Thyroid gland (tissue), 4 donors: ENCODE data around the gene ZSWIM8.

Source experiments
- POLR2A ChIP-seq, 2 donors: fragments of 450-650 bp; IDR thresholded peaks; one replicate each; pipeline ENCODE4 v1.6.1; 2017; ENCODE audit warnings: antibody characterized with exemption in 2 of 2, mild to moderate bottlenecking in 2 of 2, moderate library complexity in 1 of 2
- TF ChIP-seq, protein P1 (sequence below), 6 experiments: fragments of 200-600 bp in 3 of 6; fragments of 450-650 bp in 3 of 6; sonication (generic) in 3 of 6; IDR thresholded peaks; one replicate each; pipeline ENCODE4 v1.5.1; 2016 to 2019; ENCODE audit warnings: antibody characterized with exemption in 6 of 6, mild to moderate bottlenecking in 2 of 6, inconsistent platforms in 1 of 6, moderate library complexity in 1 of 6

- TF ChIP-seq, protein P1, sequence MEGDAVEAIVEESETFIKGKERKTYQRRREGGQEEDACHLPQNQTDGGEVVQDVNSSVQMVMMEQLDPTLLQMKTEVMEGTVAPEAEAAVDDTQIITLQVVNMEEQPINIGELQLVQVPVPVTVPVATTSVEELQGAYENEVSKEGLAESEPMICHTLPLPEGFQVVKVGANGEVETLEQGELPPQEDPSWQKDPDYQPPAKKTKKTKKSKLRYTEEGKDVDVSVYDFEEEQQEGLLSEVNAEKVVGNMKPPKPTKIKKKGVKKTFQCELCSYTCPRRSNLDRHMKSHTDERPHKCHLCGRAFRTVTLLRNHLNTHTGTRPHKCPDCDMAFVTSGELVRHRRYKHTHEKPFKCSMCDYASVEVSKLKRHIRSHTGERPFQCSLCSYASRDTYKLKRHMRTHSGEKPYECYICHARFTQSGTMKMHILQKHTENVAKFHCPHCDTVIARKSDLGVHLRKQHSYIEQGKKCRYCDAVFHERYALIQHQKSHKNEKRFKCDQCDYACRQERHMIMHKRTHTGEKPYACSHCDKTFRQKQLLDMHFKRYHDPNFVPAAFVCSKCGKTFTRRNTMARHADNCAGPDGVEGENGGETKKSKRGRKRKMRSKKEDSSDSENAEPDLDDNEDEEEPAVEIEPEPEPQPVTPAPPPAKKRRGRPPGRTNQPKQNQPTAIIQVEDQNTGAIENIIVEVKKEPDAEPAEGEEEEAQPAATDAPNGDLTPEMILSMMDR (IDR thresholded peaks at IDR 0.05) = no peak
- no peak for TF ChIP-seq POLR2A (IDR thresholded peaks at IDR 0.05)
Observed at GRCh38 chr10:73798087-73798486, 12.7 kb downstream of the ZSWIM8 start.
